GM21390 (cell line): ENCODE measurements around the gene NGFR.
"Not testable (repeated sequence)": the region's sequence is repeated elsewhere in the genome, so short reads cannot be mapped to it uniquely, and the experiment has no call there.

Experiments
- ATAC-seq: cut with Tn5 transposase; IDR thresholded peaks from one replicate; pipeline ENCODE4 v1.9.1; 2021; ENCODE audit not compliant: unreplicated experiment

Gene NGFR

DNA sequence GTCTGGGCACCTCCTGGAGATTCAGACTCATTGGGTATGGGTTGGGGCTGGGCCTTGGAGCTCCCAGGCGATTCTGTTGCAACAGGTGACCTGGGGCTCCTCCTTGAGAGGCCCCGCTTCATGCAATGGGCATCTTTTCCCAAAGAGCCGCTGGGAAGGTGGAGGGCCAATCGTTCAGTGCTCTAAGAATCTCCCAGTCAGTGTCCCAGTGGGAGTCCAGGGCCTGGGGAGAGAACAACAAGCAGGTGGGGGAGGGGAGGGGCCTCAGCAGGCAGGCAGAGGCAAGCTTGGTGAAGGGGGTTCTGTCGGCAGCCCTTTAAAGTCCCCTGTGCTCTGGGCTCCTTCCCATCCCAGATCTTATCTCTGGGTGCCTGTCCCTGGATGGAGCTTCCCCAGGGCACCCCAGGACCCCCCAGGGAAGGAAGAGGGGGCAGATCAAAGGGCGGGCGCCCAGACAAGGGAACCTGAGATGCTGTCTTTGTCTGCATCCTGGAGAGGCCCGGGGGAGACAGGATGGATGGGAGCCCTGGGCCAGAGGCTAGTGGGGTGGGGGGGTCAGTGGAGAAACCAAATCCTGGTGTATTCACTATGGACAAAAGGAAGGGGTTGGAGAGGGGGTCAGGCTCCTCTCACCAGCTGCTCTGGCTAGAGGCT lies 50.0 kb downstream of the NGFR start:
- no peak for ATAC-seq

DNA sequence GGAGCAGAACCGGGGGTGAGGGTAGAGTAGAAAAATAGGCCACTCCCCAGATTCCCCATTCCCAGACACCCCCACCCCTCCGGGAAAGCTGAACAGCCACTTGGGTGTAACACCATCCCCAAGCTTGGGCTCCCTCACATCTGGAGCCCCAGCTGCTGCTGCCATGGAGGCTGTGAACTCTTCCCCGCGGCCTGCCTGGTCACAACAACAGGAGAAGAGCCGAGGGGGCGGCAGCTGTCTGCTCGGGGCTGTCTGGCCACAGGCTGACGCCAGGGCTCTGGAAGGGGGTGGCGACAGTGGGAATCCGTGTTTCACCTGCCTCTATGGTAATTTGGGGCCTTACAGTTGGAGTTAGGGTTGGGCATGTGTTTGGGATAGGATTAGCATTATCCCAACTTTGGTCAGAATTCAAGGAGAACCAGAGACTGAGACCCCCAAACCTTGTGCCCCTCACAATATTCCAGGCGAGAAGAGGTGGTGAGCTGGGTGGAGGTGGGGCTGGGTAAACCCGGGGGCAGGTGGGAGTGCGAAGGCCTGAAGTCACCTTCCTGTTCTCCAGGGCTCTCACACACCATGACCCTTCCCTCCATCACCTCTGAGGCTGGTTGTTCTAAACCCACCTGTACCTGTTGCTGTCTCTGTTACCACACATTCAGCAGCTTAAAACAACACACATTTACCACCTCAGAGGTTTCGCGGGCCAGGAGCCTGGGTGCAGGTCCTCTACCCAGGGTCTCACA lies 50.9 kb downstream of the NGFR start:
- ATAC-seq = no peak

DNA sequence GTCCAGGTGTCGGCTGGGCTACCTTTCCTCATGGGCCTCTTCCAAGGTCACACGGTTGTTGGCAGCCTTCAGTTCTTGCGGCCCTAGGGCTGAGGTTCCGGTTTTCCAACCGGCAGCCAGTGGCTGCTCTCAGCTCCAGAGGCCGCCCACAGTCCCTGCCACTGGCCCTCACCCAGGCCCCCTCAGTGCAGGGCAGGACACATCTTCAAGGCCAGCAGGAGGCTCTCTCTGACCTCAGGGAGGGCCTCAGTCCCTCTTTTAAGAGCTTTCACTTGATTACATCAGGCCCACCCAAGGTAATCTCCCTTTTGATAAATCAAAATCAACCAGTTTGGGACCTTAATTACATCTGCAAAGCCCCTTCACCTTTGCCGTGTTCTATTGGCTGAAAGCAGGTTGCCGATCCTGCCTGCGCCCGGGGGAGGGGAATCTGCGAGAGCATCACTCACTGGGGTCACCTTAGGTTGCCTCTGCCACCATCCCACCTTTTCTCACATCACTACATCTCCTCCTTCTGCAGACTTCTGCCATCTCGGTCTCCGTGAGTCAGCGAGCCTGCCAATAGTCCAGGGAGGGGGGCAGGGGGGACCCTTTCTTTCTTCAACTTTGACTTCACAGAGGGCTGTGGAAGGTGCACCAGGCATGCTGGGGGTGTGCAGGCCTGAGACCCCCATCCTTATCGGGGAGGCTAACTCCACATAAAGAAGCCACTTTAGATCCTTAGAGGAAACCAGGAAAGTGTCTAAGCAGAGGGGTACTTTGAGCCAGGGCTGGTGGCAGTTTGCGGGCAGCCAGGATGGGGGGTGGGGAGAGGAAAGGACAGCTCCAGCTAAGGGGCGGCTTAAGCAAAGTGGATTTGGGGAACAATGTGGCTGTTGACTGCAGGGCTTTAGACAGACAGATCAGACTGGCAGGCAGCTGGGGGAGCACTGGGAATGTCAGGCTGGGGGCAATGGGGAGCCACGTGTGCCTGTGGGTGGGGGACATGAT lies 51.7 kb downstream of the NGFR start:
- ATAC-seq = no peak

DNA sequence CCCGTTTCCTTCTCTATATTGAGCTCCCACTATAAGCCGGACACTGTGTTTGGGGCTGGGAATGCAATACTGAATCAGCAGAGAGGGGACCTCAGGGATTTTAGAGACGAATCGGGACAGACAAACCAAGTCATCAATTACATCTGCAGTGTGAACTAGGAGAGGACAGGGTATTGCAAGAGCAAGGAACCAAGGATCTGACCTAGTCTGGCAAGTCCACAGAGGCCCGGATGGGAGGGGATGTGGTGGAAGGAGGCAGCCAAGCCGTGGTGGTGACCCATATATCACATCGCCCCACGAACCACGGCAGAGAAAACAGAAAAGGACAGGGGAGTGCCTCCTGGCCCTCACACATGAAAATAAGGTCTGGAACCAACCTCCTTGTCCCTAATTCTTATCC lies 52.5 kb downstream of the NGFR start:
- ATAC-seq = no peak

DNA sequence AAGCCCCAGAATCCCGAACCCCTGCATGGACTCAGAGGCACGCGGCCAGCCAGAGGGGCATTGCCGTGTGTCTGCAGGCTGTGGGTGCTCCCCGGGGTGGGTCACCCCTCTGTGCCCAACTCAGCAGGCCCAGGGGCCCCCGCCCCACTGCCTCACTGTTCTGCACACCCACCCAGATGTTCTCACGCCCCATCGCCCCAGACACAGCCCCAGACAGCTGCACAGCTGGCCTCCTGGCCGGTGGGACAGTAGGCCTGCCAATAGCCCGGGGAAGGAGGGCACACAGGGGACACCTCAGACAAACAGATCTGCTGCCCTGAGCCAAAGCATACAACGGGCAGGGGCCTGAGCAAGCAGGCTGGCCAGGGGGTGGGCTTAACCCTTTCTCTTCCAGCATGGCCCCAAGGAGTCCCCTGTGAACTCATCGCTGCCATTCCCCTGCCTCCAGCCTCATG lies 53.0 kb downstream of the NGFR start:
- no peak for ATAC-seq

DNA sequence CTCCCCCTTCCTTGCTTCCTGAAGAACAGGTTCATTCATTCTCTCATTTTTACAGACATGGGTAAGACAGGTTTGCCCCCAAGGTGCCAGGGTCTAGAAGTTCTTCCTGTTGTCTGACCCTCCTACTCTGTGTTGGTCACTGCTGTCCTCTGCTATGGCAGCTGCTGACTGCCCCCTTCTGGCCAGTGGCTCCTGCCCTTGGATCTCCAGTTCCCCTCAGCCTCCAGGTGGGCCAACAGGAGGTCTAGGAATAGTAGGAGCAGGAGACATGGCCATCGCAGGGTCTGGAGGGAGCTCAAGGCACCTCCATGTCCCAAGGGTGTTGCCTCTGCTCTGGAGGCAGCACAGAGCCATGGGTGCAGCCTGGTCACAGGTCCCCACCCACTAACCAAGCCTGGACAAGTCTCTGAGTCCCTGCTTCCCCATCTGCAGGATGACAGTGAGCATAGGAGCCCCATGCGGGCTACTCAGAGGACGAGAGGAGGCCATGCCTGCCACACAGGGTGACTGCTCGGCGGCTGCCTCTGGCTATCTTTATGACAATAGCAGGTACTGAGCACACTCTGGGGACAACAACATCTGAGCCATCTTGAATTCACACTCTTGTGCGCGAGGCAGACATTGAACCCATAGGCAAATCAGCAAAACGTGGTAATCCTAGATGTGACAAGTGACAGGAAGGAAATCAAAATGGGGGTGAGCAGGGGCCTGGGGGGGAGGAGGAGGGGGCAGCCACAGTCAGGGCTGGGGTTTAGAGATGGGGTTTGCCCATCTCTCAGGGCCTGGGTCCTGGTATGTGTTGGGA lies 53.6 kb downstream of the NGFR start:
- ATAC-seq = no peak

DNA sequence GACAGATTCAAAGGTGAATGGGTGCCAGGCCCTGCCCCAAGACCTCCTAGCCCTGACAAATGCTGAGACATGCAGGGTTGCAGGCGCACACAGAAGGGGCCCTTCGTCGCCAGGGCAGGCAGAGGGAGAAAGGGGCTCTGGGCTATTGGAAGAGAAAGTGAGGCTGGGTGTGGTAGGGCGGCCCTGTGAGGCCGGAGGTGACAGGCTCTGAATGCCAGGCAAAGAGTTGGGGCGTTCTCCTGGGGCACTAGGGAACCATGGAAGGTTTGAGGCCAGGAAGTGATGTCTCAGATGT lies 54.2 kb downstream of the NGFR start:
- no peak for ATAC-seq

DNA sequence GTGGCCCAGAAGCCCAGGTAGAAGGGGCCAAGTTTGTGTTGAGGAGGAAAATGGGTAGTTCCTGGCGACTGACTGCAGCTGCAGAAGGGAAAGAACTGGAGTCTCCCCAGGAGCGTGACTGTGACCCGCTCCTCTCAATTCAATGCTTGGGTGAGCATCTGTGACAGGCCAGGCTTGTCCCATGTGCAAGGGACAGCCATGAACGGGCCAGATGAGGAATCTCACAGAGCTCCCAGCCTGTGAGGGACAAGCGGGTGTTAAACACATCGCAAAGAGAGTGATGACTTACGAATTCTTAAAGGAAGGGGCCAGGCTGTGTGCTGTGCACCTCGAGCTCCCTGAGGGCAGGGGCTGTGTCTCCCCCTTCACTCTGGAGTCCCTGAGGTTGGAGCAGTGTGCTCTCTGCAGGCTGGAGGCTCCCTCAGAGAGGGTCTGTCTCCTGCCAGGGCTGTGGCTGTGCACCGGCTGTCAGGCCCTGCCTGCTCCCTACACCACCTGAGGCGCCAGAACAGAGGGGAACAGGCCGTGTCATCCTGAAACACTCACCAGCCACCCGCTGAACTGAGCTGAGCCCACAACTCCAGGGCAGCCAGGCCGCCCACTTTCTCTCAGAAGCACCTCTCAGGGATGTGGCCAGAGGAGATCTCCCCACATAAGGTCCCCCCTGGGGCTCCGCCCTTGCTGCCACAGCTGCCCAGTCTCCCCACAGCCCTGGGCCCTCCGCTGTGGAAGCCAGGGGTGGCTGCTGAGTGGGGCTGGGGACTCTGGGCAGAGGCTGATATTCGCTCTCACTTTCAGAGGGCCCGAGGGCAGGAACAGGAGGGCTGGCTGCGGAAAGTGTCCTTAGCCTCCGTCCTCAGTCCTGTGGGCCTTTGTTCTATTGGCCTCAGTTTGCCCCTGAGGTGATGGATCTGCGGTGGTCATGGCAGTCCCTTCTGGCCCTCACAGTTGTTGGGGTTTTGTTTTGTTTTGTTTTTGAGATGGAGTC lies 54.9 kb downstream of the NGFR start:
- ATAC-seq = no peak

DNA sequence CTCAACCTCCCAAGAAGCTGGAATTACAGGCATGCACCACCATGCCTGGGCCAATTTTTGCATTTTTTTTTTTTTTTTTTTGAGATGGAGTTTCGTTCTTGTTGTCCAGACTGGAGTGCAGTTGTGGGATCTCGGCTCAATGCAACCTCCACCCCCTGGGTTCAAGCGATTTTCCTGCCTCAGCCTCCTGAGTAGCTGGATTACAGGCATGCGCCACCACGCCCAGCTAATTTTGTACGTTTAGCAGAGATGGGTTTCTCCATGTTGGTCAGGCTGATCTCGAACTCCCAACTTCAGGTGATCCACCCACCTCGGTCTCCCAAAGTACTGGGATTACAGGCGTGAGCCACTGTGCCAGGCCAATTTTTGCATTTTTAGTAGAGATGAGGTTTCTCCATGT lies 55.7 kb downstream of the NGFR start:
- not testable (repeated sequence) for ATAC-seq

DNA sequence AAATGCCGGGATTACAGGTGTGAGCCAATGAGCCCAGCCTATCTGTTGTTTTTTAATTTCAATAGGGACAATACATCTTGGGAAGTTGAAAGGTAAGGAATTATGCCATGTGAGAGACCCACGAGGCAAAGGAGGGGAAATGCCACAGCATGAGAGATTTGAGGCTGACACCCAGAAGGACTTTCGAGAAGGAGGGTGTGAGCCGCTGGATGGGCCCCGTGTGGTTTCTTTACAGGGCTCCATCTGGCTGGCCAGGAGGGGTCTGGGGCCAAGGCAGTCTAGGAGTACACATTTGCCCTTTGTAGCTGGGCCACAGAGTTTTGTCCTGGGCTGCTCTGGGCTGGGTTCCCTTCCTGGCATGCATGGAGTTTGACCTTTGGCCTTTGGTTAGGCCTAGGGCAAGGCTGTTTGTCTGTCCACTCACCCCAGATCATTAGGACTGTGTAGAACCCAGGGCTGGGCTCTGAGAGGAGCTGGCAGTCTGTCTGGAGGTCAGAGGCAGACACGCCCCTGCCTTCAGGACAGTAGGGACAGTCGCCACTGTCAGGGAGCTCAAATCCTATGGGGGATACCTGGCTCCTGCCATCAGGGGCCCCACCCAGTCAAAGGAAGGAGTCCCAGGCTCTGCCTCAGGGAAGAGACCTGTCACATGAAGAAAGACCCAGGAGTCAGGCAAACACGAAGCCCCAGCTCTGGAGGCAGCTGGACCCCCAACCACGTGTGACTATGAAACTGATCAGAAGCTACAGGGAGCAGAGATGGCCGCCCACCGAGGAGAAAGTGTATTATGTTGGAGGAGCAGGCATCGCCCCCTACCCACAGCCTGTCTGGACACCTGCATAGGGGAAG lies 56.4 kb downstream of the NGFR start:
- no peak for ATAC-seq

DNA sequence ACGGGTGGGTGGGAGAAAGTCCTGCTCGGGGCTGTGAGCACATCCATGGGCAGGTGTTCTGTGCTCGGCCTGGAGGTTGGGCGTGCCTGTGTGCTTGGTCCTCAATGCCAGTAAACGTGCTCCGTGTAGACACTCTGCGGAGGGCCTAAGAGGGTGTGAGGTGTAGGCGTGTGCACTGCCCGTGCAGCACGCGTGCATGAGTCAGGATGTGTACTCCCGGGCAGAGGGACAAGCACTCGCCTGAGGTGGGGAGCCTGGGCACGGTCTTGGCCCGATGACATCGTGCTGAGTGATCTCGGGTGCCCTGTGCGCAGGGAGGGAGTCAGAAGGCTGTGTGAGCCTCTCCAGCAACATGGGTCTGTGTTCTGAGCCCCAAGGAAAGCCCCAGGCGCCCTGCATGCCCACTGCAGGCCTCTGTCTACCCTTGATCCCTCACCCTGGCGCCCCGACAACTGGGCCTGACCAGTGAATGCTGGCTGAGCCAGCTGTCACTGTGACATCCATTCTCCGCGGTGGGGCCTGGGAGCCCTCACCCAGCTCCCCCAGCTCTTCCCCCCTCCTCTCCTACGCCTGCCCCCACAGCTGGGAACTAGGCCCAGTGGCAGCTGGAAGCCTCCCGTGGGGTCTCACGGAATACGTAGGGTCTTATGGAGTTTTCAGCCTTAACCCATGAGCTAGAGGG lies 57.1 kb downstream of the NGFR start:
- ATAC-seq = no peak

DNA sequence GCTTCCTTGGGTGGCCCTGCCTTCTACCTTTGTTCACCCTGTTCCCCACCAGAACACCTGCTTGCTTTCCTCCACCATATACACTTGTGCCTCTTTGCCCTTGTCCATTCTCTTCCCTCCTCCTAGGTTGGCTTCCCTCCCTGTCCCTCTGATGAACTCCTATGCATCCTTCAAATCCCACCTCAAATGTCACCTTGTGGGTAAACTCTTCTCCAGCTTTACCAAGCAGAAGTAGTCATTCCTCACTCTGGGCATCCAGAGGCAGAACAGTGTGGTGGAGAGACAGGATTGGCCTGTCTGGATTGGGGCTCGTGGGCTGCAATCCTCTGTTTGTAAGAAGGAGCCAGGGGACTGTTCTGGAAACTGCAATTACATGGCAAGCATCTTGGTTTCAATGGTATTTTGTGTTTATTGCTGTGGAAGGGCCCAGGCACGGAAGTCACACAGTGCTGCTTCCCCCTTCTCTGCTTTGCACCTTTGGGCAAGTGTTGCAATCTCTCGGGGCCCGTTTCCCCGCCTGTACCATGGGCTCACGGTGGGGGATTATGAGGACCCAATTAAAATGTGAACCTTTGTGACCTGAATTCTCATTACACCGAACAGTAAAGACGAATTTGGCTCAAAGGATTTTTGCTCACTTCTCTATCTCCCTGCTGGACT lies 58.7 kb downstream of the NGFR start:
- no peak for ATAC-seq

DNA sequence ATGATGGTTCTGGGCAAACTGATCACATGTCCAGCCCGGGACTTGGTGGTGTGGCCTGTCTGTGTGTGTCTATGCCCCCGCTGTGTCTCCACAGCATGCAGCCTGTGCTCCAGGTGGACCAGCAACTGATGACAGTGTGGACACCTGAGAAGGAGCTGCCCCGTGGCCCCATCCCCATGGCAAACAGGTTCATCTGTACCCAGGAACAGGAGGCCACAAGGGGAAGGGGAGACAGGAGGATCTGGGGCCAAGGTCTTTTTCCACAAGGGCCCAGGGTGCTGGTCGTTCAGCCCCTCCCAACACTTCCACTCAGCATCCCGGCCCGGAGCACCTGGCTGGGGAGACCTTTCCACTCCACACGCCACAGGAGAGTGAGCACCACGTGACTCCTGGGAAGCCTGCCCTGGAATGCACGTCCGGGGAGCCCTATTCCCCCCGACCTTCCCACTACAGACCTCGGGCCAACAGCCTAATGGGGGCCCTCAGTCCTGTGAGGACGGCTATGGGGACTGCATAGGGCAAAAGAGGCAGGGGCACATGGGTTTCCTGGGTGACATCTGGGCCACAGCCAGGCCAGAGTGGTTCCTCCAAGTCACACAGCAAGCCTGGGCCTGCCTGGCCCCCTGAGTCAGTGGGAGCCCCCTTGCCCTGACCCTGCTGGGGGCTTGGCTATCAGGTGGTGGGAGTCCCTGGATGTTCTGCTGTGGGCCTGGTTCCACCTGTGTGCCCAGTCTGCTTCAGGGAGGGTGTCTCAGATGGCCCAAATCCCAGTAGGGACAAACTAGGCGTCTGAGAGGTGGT lies 59.8 kb downstream of the NGFR start:
- ATAC-seq = no peak

DNA sequence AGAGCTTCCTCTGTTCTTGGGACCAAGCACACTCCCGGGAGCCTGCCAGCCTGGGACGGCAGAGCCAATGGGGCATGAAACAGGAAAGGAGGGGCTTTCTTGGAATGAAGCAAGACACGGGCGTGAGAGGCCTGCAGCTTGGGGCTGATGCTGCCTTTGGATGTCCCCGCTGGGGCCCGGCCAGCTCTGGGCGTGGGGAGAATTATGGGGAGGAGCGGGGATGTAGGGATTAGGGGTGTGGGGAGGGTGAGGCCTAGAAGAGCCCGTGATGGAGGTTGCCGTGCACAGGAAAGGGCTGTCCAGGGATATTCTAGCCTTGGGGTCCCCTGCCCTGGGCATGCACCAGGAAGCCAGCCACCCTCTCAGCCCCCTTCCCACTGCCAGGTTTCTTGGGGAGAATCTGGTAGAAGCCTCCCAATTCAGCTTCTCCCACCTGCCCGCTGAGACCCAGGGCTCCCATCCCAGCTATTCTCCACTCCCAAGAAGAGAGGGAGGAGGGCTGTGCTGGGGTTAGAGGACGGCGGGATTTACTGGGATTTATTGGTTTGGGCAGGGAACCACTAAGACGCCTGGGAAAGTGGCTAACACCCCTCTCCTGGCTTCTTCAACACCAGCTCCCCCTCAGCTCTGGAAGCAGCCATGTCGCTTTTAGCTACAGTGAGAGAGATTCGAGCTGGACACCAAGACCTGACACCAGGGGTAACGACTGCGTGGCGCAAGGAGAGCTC lies 60.6 kb downstream of the NGFR start:
- no peak for ATAC-seq

DNA sequence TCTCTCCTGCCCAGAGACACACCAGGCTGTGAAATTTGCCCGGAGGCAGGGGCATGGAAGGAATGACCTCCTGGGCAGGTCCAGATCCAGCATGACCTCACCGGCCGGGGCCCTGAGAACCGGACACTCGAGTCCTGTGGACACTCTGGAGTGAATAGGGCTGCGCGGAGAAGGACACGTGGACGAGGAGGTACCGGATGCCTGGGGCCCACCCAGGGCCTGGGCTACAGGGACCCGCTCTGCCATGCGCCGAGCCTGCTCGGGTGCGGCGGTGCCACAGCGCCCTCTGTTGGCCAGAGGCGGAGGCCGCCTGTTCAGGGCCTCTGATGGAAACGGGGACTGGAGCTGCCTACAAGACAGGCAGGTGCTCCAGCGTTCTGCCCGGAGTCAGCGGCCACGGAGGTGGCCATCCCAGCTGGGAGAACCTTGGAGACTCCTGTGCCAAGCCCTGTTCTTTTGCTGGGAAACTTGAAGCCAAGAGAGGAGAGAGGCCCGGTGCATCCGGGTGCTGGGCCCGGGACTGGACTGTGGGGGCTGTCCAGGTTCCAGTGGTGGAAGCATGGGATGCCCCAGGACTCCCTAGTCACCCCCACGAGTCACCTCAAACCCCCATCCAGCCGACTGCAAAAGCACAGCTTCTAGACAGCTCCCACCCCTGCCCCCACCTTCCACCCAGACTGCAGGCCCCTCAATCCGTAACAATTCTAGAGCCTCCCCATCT lies 61.3 kb downstream of the NGFR start:
- ATAC-seq = no peak
